Measurements from ENCODE around the gene LHX5. TPM values are rescaled to one million over a fixed set of nuclear protein-coding genes. Genes with fewer than 3 reads are reported as not detected.

The LHX5 gene
- total RNA-seq, 1 donor from 2014 or later: not detected

- DNase-seq (ENCODE audit: low spot score): no peak
- H3K27me3 Mint-ChIP-seq (ENCODE audit: unreplicated experiment): peaks cover 15% of the 10 kb centered on the region
- H3K4me1 Mint-ChIP-seq (ENCODE audit: unreplicated experiment): peaks cover under 1% of the 10 kb centered on the region
- no peaks in the 10 kb centered on the region for H3K9me3 Mint-ChIP-seq (ENCODE audit: unreplicated experiment)
- no peak overlapping the region for H3K27ac Mint-ChIP-seq (ENCODE audit: unreplicated experiment)
- no peaks in the 10 kb centered on the region for H3K36me3 Mint-ChIP-seq (ENCODE audit: low read depth, unreplicated experiment)
- no peak overlapping the region for H3K4me3 Mint-ChIP-seq (ENCODE audit: unreplicated experiment)
- no peak for TF ChIP-seq CTCF (IDR thresholded peaks at IDR 0.05; ENCODE audit: unreplicated experiment)
These were observed 13.7 kb upstream of the LHX5 start for GRCh38 chr12:113485330-113485729.

- DNase-seq (ENCODE audit: low spot score): no peak
- no peak for TF ChIP-seq CTCF (IDR thresholded peaks at IDR 0.05; ENCODE audit: unreplicated experiment)
- Mint-ChIP-seq H3K4me1 (ENCODE audit: unreplicated experiment) (peaks cover 10% of the 10 kb centered on the region), H3K36me3 (ENCODE audit: low read depth, unreplicated experiment) (no peaks in the 10 kb centered on the region), H3K4me3 (ENCODE audit: unreplicated experiment) (no peak overlapping the region), H3K27me3 (ENCODE audit: unreplicated experiment) (peaks cover 35% of the 10 kb centered on the region), H3K27ac (ENCODE audit: unreplicated experiment) (no peak overlapping the region), H3K9me3 (ENCODE audit: unreplicated experiment) (no peaks in the 10 kb centered on the region)
These were observed 10.7 kb upstream of the LHX5 start for GRCh38 chr12:113482334-113482733.

- Mint-ChIP-seq H3K9me3 (ENCODE audit: unreplicated experiment) (no peaks in the 10 kb centered on the region), H3K27me3 (ENCODE audit: unreplicated experiment) (peaks cover 38% of the 10 kb centered on the region), H3K36me3 (ENCODE audit: low read depth, unreplicated experiment) (no peaks in the 10 kb centered on the region), H3K4me3 (ENCODE audit: unreplicated experiment) (peak overlapping the region; percentile 5), H3K27ac (ENCODE audit: unreplicated experiment) (no peak overlapping the region), H3K4me1 (ENCODE audit: unreplicated experiment) (peaks cover 10% of the 10 kb centered on the region)
- no peak for TF ChIP-seq CTCF (IDR thresholded peaks at IDR 0.05; ENCODE audit: unreplicated experiment)
- DNase-seq (ENCODE audit: low spot score): no peak
These were observed 8.8 kb upstream of the LHX5 start for GRCh38 chr12:113480336-113480971.

- H3K4me1 Mint-ChIP-seq (ENCODE audit: unreplicated experiment): peaks cover 10% of the 10 kb centered on the region
- no peak for TF ChIP-seq CTCF (IDR thresholded peaks at IDR 0.05; ENCODE audit: unreplicated experiment)
- peak; percentile 84 for DNase-seq (ENCODE audit: low spot score)
These were observed 8.1 kb upstream of the LHX5 start for GRCh38 chr12:113479590-113480335.

GRCh38 chr12:113479216-113479589 lies 7.5 kb upstream of the LHX5 start:
- Mint-ChIP-seq H3K27me3 (ENCODE audit: unreplicated experiment) (peaks cover 49% of the 10 kb centered on the region), H3K4me3 (ENCODE audit: unreplicated experiment) (no peak overlapping the region), H3K36me3 (ENCODE audit: low read depth, unreplicated experiment) (no peaks in the 10 kb centered on the region), H3K27ac (ENCODE audit: unreplicated experiment) (no peak overlapping the region), H3K9me3 (ENCODE audit: unreplicated experiment) (no peaks in the 10 kb centered on the region), H3K4me1 (ENCODE audit: unreplicated experiment) (peaks cover 10% of the 10 kb centered on the region)
- no peak for TF ChIP-seq CTCF (IDR thresholded peaks at IDR 0.05; ENCODE audit: unreplicated experiment)
- no peak for DNase-seq (ENCODE audit: low spot score)

More at GRCh38 chr12:113479590-113480335, 8.1 kb upstream of the LHX5 start:
- Mint-ChIP-seq H3K9me3 (ENCODE audit: unreplicated experiment) (no peaks in the 10 kb centered on the region), H3K4me3 (ENCODE audit: unreplicated experiment) (peak overlapping the region; percentile 5), H3K36me3 (ENCODE audit: low read depth, unreplicated experiment) (no peaks in the 10 kb centered on the region), H3K27ac (ENCODE audit: unreplicated experiment) (no peak overlapping the region), H3K27me3 (ENCODE audit: unreplicated experiment) (peaks cover 45% of the 10 kb centered on the region)

Data from endothelial cell (in vitro differentiated cells).